Measurements from ENCODE around the gene CAPNS1.

Gene CAPNS1

GRCh38 chr19:36106991-36107390 is 32.9 kb upstream of the CAPNS1 start:
- TF ChIP-seq, protein P1, sequence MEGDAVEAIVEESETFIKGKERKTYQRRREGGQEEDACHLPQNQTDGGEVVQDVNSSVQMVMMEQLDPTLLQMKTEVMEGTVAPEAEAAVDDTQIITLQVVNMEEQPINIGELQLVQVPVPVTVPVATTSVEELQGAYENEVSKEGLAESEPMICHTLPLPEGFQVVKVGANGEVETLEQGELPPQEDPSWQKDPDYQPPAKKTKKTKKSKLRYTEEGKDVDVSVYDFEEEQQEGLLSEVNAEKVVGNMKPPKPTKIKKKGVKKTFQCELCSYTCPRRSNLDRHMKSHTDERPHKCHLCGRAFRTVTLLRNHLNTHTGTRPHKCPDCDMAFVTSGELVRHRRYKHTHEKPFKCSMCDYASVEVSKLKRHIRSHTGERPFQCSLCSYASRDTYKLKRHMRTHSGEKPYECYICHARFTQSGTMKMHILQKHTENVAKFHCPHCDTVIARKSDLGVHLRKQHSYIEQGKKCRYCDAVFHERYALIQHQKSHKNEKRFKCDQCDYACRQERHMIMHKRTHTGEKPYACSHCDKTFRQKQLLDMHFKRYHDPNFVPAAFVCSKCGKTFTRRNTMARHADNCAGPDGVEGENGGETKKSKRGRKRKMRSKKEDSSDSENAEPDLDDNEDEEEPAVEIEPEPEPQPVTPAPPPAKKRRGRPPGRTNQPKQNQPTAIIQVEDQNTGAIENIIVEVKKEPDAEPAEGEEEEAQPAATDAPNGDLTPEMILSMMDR (IDR thresholded peaks at IDR 0.05; ENCODE audit: extremely low read depth, insufficient read depth, missing control alignments), result no peak

DNA sequence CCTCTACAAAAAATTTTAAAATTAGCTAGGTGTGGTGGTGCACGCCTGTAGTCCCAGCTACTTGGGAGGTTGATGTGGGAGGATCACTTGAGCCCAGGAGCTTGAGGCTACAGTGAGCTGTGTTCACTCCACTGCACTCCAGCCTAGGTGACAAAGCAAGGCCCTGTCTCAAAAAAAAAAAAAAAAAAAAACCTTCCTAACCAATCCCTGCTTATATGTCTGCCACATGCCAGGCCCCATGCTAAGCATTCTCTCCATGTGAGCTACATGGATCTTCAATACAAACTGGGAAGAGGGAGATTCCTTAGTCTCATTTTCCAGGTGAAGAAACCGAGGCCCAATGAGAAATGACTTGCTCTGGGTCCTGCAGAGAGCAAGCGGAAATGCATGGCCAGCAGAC is 31.2 kb upstream of the CAPNS1 start:
- no peak for DNase-seq (ENCODE audit: low spot score)
- in situ Hi-C loops (cut with MboI; ENCODE audit: low pct_unique_long_range_greater_than_20kb, low sequenced_read_pairs, unreplicated experiment), result no loop called here
- TF ChIP-seq, protein P1 (IDR thresholded peaks at IDR 0.05; ENCODE audit: extremely low read depth, insufficient read depth, missing control alignments), result no peak

More at GRCh38 chr19:36106991-36107390, 32.9 kb upstream of the CAPNS1 start:
- in situ Hi-C loops (cut with MboI; ENCODE audit: low pct_unique_long_range_greater_than_20kb, low sequenced_read_pairs, unreplicated experiment), result no loop called here
- DNase-seq (ENCODE audit: low spot score), result no peak

DNA sequence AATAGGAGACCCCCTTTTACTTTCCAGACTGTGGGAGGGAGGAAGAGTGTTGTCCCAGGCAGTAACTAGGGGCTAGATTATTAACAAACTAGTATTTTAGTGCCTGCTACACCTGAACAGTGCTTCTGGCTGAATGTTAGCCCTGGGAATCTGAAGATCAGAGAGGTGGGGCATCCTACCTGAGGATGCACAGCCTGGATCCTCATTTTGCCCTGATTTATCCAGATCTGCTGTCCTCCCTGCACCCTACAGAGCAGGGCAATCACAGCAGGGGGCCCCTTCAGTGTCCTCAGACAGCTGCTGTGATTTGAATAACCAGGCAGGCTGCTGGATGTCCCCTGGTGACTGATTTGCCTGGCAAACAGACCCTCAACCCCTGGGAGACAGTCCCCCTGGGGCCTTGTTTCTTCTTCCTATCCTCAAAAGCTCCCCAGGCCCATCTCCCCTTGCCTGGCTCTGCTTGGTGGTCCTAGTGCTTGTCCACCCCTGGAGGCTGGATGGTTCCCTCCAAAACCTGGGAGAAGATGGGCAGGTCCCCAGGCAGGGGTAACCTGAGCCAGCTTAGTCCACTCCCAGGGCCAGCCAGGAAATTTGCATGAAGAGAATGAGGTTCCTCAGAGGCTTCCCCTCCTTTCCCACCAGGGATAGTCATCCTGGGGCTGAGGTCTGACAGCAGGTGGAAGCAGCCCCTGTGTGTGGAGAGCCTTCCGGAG is 29.2 kb upstream of the CAPNS1 start, which contains the start of gene OVOL3:
Gene OVOL3, plus strand, starts transcription at position 657 of the 713 bp plus-strand sequence. CDS start 60 bp downstream, outside the sequence.
- in situ Hi-C loops (cut with MboI; ENCODE audit: low pct_unique_long_range_greater_than_20kb, low sequenced_read_pairs, unreplicated experiment), result no loop called here
- TF ChIP-seq, protein P1 (IDR thresholded peaks at IDR 0.05; ENCODE audit: extremely low read depth, insufficient read depth, missing control alignments), result no peak
- no peak for DNase-seq (ENCODE audit: low spot score)

- DNase-seq (ENCODE audit: low spot score), result no peak
- in situ Hi-C loops (cut with MboI; ENCODE audit: low pct_unique_long_range_greater_than_20kb, low sequenced_read_pairs, unreplicated experiment), result no loop called here
- TF ChIP-seq, protein P1 (IDR thresholded peaks at IDR 0.05; ENCODE audit: extremely low read depth, insufficient read depth, missing control alignments), result no peak
Measured at GRCh38 chr19:36111200-36111539, 28.7 kb upstream of the CAPNS1 start.

DNA sequence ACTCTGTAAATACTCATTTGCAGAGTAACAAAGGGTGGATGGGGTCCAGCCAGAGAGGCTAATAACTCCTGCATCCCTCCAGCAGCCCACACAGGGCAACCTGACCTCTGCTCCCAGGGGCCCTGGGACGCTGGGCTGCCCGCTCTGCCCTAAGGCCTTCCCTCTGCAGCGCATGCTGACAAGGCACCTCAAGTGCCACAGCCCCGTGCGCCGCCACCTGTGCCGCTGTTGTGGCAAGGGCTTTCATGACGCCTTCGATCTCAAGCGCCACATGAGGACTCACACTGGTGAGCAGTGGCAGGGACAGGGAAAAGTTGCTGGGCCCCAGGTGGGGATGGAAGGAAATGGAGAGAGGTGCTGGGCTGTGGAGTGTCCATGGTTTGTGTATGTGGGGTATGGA is 27.2 kb upstream of the CAPNS1 start:
- no peak for DNase-seq (ENCODE audit: low spot score)
- TF ChIP-seq, protein P1 (IDR thresholded peaks at IDR 0.05; ENCODE audit: extremely low read depth, insufficient read depth, missing control alignments), result no peak
- in situ Hi-C loops (cut with MboI; ENCODE audit: low pct_unique_long_range_greater_than_20kb, low sequenced_read_pairs, unreplicated experiment), result no loop called here

DNA sequence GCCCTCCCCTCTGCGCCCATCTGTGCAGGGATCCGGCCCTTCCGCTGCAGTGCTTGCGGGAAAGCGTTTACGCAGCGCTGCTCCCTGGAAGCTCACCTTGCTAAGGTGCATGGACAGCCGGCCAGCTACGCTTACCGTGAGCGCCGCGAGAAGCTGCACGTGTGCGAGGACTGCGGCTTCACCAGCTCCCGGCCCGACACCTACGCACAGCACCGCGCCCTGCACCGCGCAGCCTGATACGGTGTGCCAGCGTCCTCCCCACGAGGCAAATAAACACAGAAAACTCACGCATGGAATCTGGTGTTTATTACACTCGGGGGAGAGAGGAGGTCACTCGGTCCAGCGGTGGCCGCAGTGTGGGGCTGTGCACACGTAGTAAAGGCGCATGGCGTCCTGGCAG is 26.4 kb upstream of the CAPNS1 start:
- TF ChIP-seq, protein P1 (IDR thresholded peaks at IDR 0.05; ENCODE audit: extremely low read depth, insufficient read depth, missing control alignments), result no peak
- DNase-seq (ENCODE audit: low spot score), result no peak
- in situ Hi-C loops (cut with MboI; ENCODE audit: low pct_unique_long_range_greater_than_20kb, low sequenced_read_pairs, unreplicated experiment), result no loop called here
